OCI-LY7 (cell line): ENCODE data around the gene MAP3K14. TPM values are rescaled to one million over a fixed set of nuclear protein-coding genes. Genes with fewer than 3 reads are reported as not detected.

Experiments
- BruUV-seq: library from RNA; stranded (reverse); fragments of 400-500 nt; replicated peaks from 2 replicates; lab custom pipeline; 2021; lab: Mats Ljungman, UMichigan
- CTCF ChIA-PET: fragments of 300-600 bp; sonication (Branson Sonifier 250); formaldehyde crosslinking; loops from one replicate; lab custom pipeline; 2022; ENCODE audit warnings: antibody characterized with exemption; ENCODE audit not compliant: unreplicated experiment; lab: Charles Lee
- POLR2A ChIA-PET: fragments of 300-600 bp; sonication (Branson Sonifier 250); formaldehyde crosslinking; loops from one replicate; lab custom pipeline; 2022; ENCODE audit warnings: antibody characterized with exemption; lab: Charles Lee
- DNase-seq: peaks from one replicate; pipeline ENCODE4 v3.0.0-alpha.2; 2015; ENCODE audit warnings: low spot score
- H2AFZ ChIP-seq: fragments of 200-600 bp; sonication (generic), shearing (Covaris generic); 2 replicates; pipeline ENCODE4 v1.6.1; 2014; ENCODE audit warnings: mild to moderate bottlenecking, antibody characterized with exemption, low read length, moderate library complexity
- H3K27ac ChIP-seq: fragments of 200-600 bp; sonication (generic); 2 replicates; pipeline ENCODE4 v1.5.1; 2014; ENCODE audit warnings: mixed run types, low read depth, mild to moderate bottlenecking, moderate library complexity, low read length, inconsistent platforms; ENCODE audit not compliant: poor library complexity, severe bottlenecking
- H3K36me3 ChIP-seq: fragments of 200-600 bp; sonication (generic); 2 replicates; pipeline ENCODE4 v1.6.1; 2014; ENCODE audit warnings: mild to moderate bottlenecking, antibody characterized with exemption, low read length, moderate library complexity, mixed read lengths; ENCODE audit not compliant: insufficient read depth
- H3K4me1 ChIP-seq: fragments of 200-600 bp; sonication (generic); 2 replicates; pipeline ENCODE4 v1.5.1; 2014; ENCODE audit warnings: mild to moderate bottlenecking, low read length; ENCODE audit not compliant: insufficient read depth, poor library complexity, severe bottlenecking
- H3K4me2 ChIP-seq: fragments of 200-600 bp; sonication (generic); 2 replicates; pipeline ENCODE4 v1.6.1; 2014; ENCODE audit warnings: mild to moderate bottlenecking, low read length
- H3K4me3 ChIP-seq: fragments of 200-600 bp; sonication (generic); 2 replicates; pipeline ENCODE4 v1.5.1; 2014; ENCODE audit warnings: mild to moderate bottlenecking, low read depth, low read length; ENCODE audit not compliant: poor library complexity, severe bottlenecking
- H3K79me2 ChIP-seq: fragments of 200-600 bp; sonication (generic); 2 replicates; pipeline ENCODE4 v1.6.1; 2016; ENCODE audit warnings: low read depth, mild to moderate bottlenecking, low read length, moderate library complexity, mixed read lengths; ENCODE audit not compliant: insufficient read depth
- H3K9me2 ChIP-seq: fragments of 200-600 bp; sonication (generic); 2 replicates; pipeline ENCODE4 v1.6.1; 2016; ENCODE audit warnings: mild to moderate bottlenecking, low read length, mixed read lengths; ENCODE audit not compliant: insufficient read depth
- H3K9me3 ChIP-seq: fragments of 200-600 bp; sonication (generic); 2 replicates; pipeline ENCODE4 v1.6.1; 2014; ENCODE audit warnings: mild to moderate bottlenecking, mixed run types, low read length, mixed read lengths
- H4K20me1 ChIP-seq: fragments of 200-600 bp; sonication (generic); 2 replicates; pipeline ENCODE4 v1.6.1; 2014; ENCODE audit warnings: mild to moderate bottlenecking, antibody characterized with exemption, low read length, moderate library complexity, mixed read lengths; ENCODE audit not compliant: insufficient read depth
- CTCF ChIP-seq: fragments of 200-600 bp; sonication (generic); conservative IDR thresholded peaks from 2 replicates; pipeline ENCODE4 v1.5.1; 2014; ENCODE audit warnings: mild to moderate bottlenecking, antibody characterized with exemption, low read length, moderate library complexity, mixed read lengths
- EZH2phosphoT487 ChIP-seq: fragments of 200-600 bp; sonication (generic); IDR thresholded peaks from 2 replicates; pipeline ENCODE4 v1.6.1; 2018; ENCODE audit warnings: low read depth, borderline replicate concordance, mild to moderate bottlenecking, mixed run types, antibody characterized with exemption, low read length, moderate library complexity, mixed read lengths
- intact Hi-C: fragments of 100-400 bp; cut with micrococcal nuclease; formaldehyde crosslinking; loops from one replicate; pipeline ENCODE4 v1.10.0; 2022; ENCODE audit not compliant: unreplicated experiment
- total RNA-seq, 2 experiments: library from RNA; depleted of rRNA in 1 of 2; stranded (reverse); fragments of >200 nt in 1 of 2; shearing (Covaris generic) in 1 of 2; gene quantifications; 2 replicates each; pipeline ENCODE4 v1.2.3, GENCODE V29; 2014 to 2022

The MAP3K14 gene
- total RNA-seq, 2 experiments from 2014 or later = 12.3 to 21.2 TPM

GRCh38 chr17:45287526-45288500 is 29.0 kb downstream of the MAP3K14 start:
- H3K9me2 ChIP-seq = no peaks in the 10 kb centered on the region
- H3K4me3 ChIP-seq = no peak overlapping the region
- H3K36me3 ChIP-seq = peaks cover 77% of the 10 kb centered on the region
- H2AFZ ChIP-seq = no peak overlapping the region
- CTCF ChIA-PET = no interaction called here
- H3K27ac ChIP-seq = no peak overlapping the region
- no peak for DNase-seq
- H3K9me3 ChIP-seq = no peaks in the 10 kb centered on the region
- no peaks in the 10 kb centered on the region; the same call in 1 of the 2 replicates for H3K79me2 ChIP-seq
- intact Hi-C loops = no loop called here
- BruUV-seq = no TSS peak
- peaks cover 14% of the 10 kb centered on the region for H3K4me1 ChIP-seq
- POLR2A ChIA-PET = interaction anchor here (0.5 kb wide), 1 partner anchor 89 kb away, joined by 4 read pairs; no protein-coding TSS in a partner anchor
- TF ChIP-seq EZH2phosphoT487 = no peak
- no peak for TF ChIP-seq CTCF
- H4K20me1 ChIP-seq = no peaks in the 10 kb centered on the region
- no peak overlapping the region for H3K4me2 ChIP-seq

- intact Hi-C loops = no loop called here
- no peaks in the 10 kb centered on the region for H3K9me2 ChIP-seq
- ChIA-PET CTCF (no interaction called here), POLR2A (no interaction called here)
- H3K27ac ChIP-seq = no peak overlapping the region
- H3K4me3 ChIP-seq = no peak overlapping the region
- DNase-seq = no peak
- peaks cover 89% of the 10 kb centered on the region for H3K36me3 ChIP-seq
- no peak overlapping the region for H2AFZ ChIP-seq
- H3K9me3 ChIP-seq = no peaks in the 10 kb centered on the region
- BruUV-seq = no TSS peak
- no peak for TF ChIP-seq CTCF
- no peak for TF ChIP-seq EZH2phosphoT487
- peaks cover 5% of the 10 kb centered on the region for H3K4me1 ChIP-seq
- H4K20me1 ChIP-seq = no peaks in the 10 kb centered on the region
- H3K79me2 ChIP-seq = no peaks in the 10 kb centered on the region; the same call in 1 of the 2 replicates
- no peak overlapping the region for H3K4me2 ChIP-seq
These were observed 30.5 kb downstream of the MAP3K14 start for GRCh38 chr17:45286286-45286685.
